MM.1S (cell line): ENCODE data around the gene G2E3.

Source experiments
- DNase-seq: peaks from one replicate; pipeline ENCODE4 v3.0.0-alpha.2; 2015
- H2AFZ ChIP-seq: fragments of 300-600 bp; sonication (generic); 2 replicates; pipeline ENCODE4 v1.6.0; 2016; ENCODE audit warnings: antibody characterized with exemption, low read length
- H3F3A ChIP-seq: fragments of 300-600 bp; sonication (generic); 2 replicates; pipeline ENCODE4 v1.6.1; 2016; ENCODE audit warnings: mild to moderate bottlenecking, antibody characterized with exemption, low read length, moderate library complexity, mixed read lengths; ENCODE audit not compliant: insufficient read depth
- H3K27ac ChIP-seq: fragments of 300-600 bp; sonication (generic); 2 replicates; pipeline ENCODE4 v1.5.1; 2016; ENCODE audit warnings: mild to moderate bottlenecking, low read length
- H3K27me3 ChIP-seq: fragments of 300-600 bp; sonication (generic); replicated peaks from 2 replicates; pipeline ENCODE4 v1.6.0; 2016; ENCODE audit warnings: low read length; ENCODE audit not compliant: insufficient read depth
- H3K36me3 ChIP-seq: fragments of 300-600 bp; sonication (generic); replicated peaks from 2 replicates; pipeline ENCODE4 v1.6.1; 2016; ENCODE audit warnings: mild to moderate bottlenecking, low read length, mixed read lengths; ENCODE audit not compliant: insufficient read depth
- H3K4me1 ChIP-seq: fragments of 300-600 bp; sonication (generic); 2 replicates; pipeline ENCODE4 v1.6.1; 2016; ENCODE audit warnings: low read length, mixed read lengths
- H3K4me2 ChIP-seq: fragments of 300-600 bp; sonication (generic); 2 replicates; pipeline ENCODE4 v1.6.0; 2016; ENCODE audit warnings: low read depth, low read length
- H3K4me3 ChIP-seq: fragments of 300-600 bp; sonication (generic); 2 replicates; pipeline ENCODE4 v1.5.1; 2016; ENCODE audit warnings: low read length, mixed read lengths
- H3K79me2 ChIP-seq: fragments of 300-600 bp; sonication (generic); 2 replicates; pipeline ENCODE4 v1.6.1; 2016; ENCODE audit warnings: mixed run types, low read length, mixed read lengths
- H3K9ac ChIP-seq: fragments of 300-600 bp; sonication (generic); 2 replicates; pipeline ENCODE4 v1.6.1; 2016; ENCODE audit warnings: low read length, mixed read lengths
- H3K9me2 ChIP-seq: fragments of 300-600 bp; sonication (generic); replicated peaks from 2 replicates; pipeline ENCODE4 v1.6.1; 2016; ENCODE audit warnings: mild to moderate bottlenecking, low read length, mixed read lengths; ENCODE audit not compliant: insufficient read depth
- H3K9me3 ChIP-seq: fragments of 300-600 bp; sonication (generic); replicated peaks from 2 replicates; pipeline ENCODE4 v1.6.1; 2016; ENCODE audit warnings: mild to moderate bottlenecking, low read length, mixed read lengths; ENCODE audit not compliant: insufficient read depth
- H4K20me1 ChIP-seq: fragments of 300-600 bp; sonication (generic); 2 replicates; pipeline ENCODE4 v1.6.1; 2016; ENCODE audit warnings: mild to moderate bottlenecking, low read length, moderate library complexity, mixed read lengths; ENCODE audit not compliant: insufficient read depth
- EZH2 ChIP-seq: fragments of 300-600 bp; sonication (generic); optimal IDR thresholded peaks from 2 replicates; pipeline ENCODE3; 2017; ENCODE audit warnings: low read depth, mild to moderate bottlenecking, antibody characterized with exemption, low read length, mixed read lengths
- EZH2phosphoT487 ChIP-seq: fragments of 300-600 bp; sonication (generic); IDR thresholded peaks from 2 replicates; pipeline ENCODE4 v1.6.1; 2018; ENCODE audit warnings: antibody characterized with exemption, low read length
- TF ChIP-seq, protein P1 (sequence below): fragments of 300-600 bp; sonication (generic); IDR thresholded peaks from 2 replicates; pipeline ENCODE4 v1.5.1; 2016; ENCODE audit warnings: antibody characterized with exemption, low read length, mixed read lengths

G2E3 gene

GRCh38 chr14:30525833-30526232, 33.1 kb upstream of the G2E3 start:
- no peaks in the 10 kb centered on the region for H3K9me2 ChIP-seq
- TF ChIP-seq EZH2phosphoT487 (no peak), EZH2 (no peak)
- TF ChIP-seq, protein P1, sequence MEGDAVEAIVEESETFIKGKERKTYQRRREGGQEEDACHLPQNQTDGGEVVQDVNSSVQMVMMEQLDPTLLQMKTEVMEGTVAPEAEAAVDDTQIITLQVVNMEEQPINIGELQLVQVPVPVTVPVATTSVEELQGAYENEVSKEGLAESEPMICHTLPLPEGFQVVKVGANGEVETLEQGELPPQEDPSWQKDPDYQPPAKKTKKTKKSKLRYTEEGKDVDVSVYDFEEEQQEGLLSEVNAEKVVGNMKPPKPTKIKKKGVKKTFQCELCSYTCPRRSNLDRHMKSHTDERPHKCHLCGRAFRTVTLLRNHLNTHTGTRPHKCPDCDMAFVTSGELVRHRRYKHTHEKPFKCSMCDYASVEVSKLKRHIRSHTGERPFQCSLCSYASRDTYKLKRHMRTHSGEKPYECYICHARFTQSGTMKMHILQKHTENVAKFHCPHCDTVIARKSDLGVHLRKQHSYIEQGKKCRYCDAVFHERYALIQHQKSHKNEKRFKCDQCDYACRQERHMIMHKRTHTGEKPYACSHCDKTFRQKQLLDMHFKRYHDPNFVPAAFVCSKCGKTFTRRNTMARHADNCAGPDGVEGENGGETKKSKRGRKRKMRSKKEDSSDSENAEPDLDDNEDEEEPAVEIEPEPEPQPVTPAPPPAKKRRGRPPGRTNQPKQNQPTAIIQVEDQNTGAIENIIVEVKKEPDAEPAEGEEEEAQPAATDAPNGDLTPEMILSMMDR = no peak
- no peak overlapping the region for H2AFZ ChIP-seq
- DNase-seq = no peak
- no peak overlapping the region for H3K4me2 ChIP-seq
- no peaks in the 10 kb centered on the region for H3K9me3 ChIP-seq
- H3K36me3 ChIP-seq = no peaks in the 10 kb centered on the region
- no peak overlapping the region for H3K27ac ChIP-seq
- H3K9ac ChIP-seq = no peak overlapping the region
- no peaks in the 10 kb centered on the region for H4K20me1 ChIP-seq
- peaks cover 4% of the 10 kb centered on the region; the same call in 1 of the 2 replicates for H3K4me1 ChIP-seq
- no peaks in the 10 kb centered on the region for H3K79me2 ChIP-seq
- no peak overlapping the region for H3K4me3 ChIP-seq
- no peaks in the 10 kb centered on the region for H3F3A ChIP-seq
- no peaks in the 10 kb centered on the region for H3K27me3 ChIP-seq

- Histone ChIP-seq H3K27ac (no peak overlapping the region), H2AFZ (no peak overlapping the region), H3K27me3 (no peaks in the 10 kb centered on the region), H3K36me3 (no peaks in the 10 kb centered on the region), H3K4me2 (no peak overlapping the region), H3K79me2 (no peaks in the 10 kb centered on the region), H3K9me2 (no peaks in the 10 kb centered on the region), H3F3A (no peaks in the 10 kb centered on the region), H3K9ac (no peak overlapping the region), H3K4me3 (no peak overlapping the region), H3K4me1 (peaks cover 2% of the 10 kb centered on the region; the same call in 1 of the 2 replicates), H3K9me3 (no peaks in the 10 kb centered on the region), H4K20me1 (no peaks in the 10 kb centered on the region)
- TF ChIP-seq EZH2phosphoT487 (no peak), EZH2 (no peak)
- TF ChIP-seq, protein P1 = no peak
- DNase-seq = no peak
Measured at GRCh38 chr14:30527196-30527595, 31.8 kb upstream of the G2E3 start.

DNA sequence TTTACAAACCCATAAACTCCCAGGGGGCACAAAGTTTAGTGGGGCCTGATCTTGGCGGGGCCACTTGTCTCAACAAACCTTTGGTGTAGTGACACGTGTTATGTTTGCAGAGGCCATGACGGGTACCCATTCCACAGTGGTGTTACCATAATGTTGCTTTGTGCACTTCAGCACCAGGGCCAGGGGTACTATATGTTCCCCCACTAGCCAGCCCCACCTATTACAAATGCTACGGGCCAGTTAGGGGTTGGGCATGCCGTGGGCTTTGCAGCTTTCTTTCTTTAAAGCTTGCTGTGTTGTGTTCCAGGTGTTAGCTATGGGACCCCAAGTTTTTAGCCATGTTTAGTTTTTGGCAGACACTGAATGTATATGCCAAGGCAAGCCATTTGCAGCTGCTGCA, 30.8 kb upstream of the G2E3 start:
- H3K36me3 ChIP-seq = no peaks in the 10 kb centered on the region
- H3K4me3 ChIP-seq = no peak overlapping the region
- H3K4me1 ChIP-seq = no peaks in the 10 kb centered on the region
- H3K9me2 ChIP-seq = no peaks in the 10 kb centered on the region
- H3K9me3 ChIP-seq = no peaks in the 10 kb centered on the region
- no peaks in the 10 kb centered on the region for H3K27me3 ChIP-seq
- no peak overlapping the region for H2AFZ ChIP-seq
- no peak for DNase-seq
- no peak overlapping the region for H3K27ac ChIP-seq
- TF ChIP-seq, protein P1 = no peak
- no peak for TF ChIP-seq EZH2
- TF ChIP-seq EZH2phosphoT487 = no peak
- H3K4me2 ChIP-seq = no peak overlapping the region
- no peaks in the 10 kb centered on the region for H3K79me2 ChIP-seq
- no peaks in the 10 kb centered on the region for H3F3A ChIP-seq
- no peaks in the 10 kb centered on the region for H4K20me1 ChIP-seq
- H3K9ac ChIP-seq = no peak overlapping the region
